ENCODE results near the gene CTBS.
"Not testable (repeated sequence)": the region's sequence is repeated elsewhere in the genome, so short reads cannot be mapped to it uniquely, and the experiment has no call there.

CTBS gene, protein sequence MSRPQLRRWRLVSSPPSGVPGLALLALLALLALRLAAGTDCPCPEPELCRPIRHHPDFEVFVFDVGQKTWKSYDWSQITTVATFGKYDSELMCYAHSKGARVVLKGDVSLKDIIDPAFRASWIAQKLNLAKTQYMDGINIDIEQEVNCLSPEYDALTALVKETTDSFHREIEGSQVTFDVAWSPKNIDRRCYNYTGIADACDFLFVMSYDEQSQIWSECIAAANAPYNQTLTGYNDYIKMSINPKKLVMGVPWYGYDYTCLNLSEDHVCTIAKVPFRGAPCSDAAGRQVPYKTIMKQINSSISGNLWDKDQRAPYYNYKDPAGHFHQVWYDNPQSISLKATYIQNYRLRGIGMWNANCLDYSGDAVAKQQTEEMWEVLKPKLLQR

DNA sequence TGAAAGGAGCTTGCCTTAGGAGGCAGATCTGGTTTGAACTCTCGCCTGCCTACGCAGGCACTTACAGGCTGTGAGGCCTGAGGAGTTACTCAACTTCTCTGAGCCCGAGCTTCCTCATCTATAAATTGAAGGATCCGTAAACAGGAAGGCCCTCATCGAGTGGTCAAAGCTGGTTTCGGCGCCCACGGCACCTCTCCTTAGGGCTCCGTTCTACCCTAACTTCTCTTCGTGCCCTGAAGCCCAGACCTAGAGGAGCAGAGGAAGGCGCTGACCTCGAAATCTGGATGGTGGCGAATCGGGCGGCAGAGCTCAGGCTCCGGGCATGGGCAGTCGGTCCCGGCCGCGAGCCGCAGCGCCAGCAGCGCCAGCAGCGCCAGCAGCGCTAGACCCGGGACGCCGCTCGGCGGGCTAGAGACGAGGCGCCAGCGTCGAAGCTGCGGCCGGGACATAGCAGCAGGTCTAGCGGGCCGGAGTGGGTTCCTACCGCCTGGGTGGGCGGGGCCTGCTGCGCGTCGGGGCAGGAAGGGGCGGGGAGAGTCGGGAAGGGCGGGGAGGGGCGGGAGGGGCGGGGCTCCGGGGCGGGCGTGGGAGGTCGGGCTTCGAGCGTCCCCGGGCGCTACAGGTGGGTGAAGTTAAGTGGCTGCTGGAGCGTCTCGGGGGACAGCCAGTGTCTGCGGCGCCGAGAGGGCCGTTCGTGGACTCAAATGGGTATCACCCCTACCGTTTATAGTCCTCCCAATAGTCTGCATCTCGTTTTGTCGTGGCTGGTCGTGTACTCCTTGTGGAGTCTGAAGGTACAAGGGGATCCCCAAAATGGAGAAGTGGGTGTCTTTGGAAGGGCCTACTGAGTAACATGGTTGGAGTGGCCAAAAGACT lies at the start of gene CTBS:
CTBS (minus strand) TSS at position 474 of the 876 bp plus-strand sequence; CDS start at position 449, 25 bp downstream.
- peak; percentile 80 for DNase-seq

- DNase-seq = no peak
These were observed 47.3 kb upstream of the CTBS start for GRCh38 chr1:84621553-84621952.

DNA sequence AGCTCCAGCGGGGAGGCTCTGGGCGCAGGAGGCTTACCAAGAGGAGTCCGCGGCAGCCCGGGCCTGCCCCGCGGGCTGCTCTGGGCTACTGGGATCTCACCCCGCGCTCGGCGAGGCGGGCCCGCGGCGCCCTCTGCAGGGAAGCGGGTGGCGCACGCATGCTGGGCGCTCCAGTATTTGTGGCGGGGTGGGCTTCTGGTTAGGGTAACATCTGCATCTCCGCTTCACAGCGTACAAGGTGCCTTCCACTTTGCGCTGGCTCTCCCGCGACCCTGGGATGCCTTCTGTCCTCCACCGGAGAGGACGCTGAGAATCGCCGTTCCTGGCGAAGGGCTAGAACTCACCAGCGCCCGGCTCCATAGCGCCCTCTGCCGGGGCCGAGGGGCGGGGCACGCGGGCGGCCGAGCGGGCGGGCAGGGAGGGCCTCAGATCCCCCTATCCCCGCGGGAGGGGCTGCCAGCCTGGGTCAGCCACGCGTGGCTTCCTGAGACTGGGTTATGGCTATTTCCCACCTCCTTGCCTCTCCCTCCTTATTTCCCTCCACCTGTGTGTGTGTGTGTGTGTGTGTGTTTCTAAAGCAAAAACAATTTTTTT lies 46.6 kb upstream of the CTBS start:
- peak; percentile 59 for DNase-seq

- no peak for DNase-seq
These were observed 45.3 kb upstream of the CTBS start for GRCh38 chr1:84619383-84620102.

GRCh38 chr1:84617349-84617748 lies 43.1 kb upstream of the CTBS start:
- no peak for DNase-seq

DNA sequence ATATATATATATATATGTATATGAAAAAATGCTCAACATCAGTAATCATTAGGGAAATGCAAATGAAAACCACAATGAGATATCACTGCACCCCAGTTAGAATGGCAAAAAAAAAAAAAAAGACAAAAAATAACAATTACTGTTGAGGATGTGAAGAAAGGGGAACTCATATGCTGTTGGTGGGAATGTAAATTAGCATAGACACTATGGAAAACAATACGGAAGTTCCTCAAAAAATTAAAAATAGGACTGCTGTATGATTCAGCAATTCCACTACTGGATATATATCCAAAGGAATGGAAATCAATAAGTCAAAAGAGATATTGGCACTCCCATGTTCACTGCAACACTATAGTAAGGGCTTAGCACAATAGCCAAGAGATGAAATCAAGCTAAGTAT lies 41.5 kb upstream of the CTBS start:
- DNase-seq = no peak

DNA sequence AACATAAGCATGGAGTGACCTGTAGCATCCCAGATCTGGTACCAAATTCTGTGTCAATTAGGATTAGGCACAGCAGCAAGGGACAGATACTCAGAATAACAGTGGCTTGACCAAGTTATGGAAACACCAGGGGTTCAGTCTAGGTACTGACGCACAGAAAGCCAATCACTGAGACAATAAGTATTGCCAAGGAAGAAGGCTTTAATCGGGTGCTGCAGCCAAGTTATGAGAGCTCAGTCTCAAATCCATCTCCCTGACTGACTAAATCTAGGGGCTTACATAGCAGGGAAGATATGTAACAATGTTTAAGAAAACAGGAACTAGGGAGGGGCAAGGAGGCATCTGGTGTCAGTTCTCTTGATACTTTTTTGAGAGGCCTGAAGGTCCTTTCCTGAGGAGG lies 39.6 kb upstream of the CTBS start:
- no peak for DNase-seq

- no peak for DNase-seq
These were observed 38.8 kb upstream of the CTBS start for GRCh38 chr1:84613026-84613425.

DNA sequence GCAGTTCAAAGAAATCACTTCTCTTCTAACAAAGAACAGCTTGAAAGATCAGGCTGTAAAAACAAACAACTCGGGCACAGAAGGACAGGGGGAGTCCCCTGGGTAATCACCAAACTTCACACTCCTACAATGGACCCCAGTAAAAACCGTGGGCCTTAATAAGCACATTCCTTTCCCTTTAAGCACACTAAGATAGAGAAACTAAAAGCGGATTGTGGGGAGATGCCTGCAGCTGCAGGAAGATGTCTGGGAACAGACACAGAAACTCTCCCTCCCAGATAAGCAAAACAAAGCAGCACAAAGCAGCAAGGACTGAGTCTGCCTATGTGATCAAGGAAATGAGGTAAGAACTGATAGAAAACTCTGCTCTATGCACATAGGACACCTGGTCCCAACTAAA lies 37.6 kb upstream of the CTBS start:
- DNase-seq = no peak

DNA sequence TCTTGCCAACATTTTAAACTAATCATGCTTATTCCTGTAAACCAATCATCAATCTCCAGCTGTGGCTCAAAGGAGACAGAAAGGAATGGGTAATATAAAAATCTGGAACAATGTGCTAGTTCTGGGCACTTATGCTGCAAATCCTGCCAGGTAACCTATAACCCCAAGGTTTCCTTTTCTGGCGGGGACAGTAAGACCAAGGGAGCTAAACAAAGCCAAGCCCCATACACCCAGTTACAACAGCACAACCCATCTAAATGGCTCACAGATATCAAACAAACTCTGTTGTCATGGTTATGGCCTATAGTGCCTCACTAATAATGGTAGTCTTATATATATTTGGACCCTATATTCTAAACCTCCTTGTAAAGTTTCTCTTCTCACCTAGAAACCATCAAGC lies 36.9 kb upstream of the CTBS start:
- DNase-seq = no peak

DNA sequence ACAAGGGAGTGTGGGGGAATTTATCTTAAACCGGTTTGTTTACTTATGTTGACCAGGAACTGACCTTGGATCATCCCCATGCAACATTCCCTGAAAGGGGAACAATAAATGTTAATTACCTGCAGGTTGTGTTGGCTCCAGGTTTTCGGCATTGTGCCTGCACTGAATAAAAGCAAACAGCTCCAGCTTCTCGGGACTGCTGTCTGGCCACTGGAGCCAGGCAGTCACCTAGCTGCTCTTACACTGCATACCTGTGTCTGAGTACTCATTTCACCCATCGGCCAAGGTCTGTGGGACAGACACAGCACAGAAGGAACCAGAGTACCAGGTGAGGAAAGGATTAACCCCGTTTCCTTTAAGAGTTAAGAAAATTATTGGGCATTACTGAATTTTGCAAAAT lies 32.7 kb upstream of the CTBS start:
- no peak for DNase-seq

GRCh38 chr1:84605157-84605556 lies 30.9 kb upstream of the CTBS start:
- no peak for DNase-seq

- DNase-seq = no peak
These were observed 29.9 kb upstream of the CTBS start for GRCh38 chr1:84603941-84604830.

DNA sequence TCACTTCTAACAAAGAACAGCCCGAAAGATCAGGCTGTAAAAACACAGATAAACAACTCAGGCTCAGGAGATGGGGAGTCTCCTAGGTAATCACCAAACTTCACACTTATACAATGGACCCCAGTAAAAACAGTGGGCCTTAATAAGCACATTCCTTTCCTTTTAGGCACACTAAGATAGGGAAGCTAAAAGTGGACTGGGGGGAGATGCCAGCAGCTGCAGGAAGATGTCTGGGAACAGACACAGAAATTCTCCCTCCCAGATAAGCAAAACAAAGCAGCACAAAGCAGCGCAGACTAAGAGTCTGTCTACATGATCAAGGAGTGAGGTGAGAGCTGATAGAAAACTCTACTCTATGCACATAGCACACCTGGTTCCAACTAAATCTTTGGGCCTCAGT lies 29.0 kb upstream of the CTBS start:
- DNase-seq = no peak

GRCh38 chr1:84600796-84601195 lies 26.6 kb upstream of the CTBS start:
- DNase-seq = no peak

DNA sequence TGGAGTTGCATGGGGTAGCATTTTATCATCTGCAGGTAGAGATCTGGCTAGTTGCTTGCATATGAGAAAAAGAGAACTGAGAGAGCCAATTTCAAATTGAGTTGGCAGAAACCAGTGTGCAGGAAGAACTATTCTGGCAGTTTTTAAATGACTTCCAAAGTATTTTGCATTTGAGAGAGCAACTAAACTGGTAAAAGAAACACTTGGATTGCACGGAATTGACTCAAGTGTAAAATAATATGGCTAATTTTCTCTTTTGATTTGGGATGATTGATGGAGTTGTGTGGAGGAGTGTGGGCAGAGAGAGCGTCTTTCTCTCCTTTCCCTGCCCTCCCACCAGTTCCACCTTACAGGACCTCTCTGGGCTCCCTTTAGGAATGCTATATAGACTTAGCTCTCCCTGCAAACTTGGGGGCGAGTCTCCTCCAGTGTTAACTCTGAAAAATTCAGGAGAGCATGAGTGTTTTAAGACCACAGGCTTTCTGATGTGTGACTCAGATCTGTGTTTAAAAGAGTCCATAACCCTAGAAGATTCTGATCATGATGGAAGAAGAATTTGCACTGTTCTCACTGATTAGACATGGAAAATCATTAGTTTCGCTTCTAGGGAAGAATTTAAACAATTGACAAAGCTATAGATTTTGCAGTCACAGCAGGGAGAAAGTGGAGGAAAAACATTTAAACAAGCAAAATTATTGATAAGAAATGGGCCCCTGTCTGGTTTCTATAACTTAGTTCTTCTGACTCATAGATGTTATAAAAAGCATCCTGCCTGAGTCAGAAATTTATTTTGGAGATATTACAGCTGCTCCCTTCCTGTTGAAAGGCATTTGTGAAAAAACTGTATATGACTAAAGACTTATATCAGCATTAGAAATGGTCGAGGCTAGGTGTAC lies 24.9 kb upstream of the CTBS start:
- no peak for DNase-seq

DNA sequence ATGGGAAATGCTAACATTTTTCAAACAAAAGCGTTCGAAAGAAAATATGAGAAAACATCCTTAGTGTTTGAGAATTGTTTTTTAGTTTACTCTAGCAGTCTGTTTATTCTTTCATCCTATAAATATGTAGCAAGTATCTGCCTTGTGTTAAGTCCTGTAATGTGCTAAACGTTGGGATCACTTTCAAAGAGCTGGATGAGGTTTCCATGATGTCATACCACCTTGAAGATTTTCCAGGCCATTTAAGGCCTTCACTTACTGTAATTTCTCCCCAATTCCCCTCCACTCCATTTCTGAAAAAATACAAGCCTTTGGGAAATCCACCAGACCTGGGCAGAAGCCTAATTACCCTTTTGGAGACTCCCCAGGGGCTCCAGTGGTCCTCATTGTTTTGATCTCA lies 24.2 kb upstream of the CTBS start:
- no peak for DNase-seq

DNA sequence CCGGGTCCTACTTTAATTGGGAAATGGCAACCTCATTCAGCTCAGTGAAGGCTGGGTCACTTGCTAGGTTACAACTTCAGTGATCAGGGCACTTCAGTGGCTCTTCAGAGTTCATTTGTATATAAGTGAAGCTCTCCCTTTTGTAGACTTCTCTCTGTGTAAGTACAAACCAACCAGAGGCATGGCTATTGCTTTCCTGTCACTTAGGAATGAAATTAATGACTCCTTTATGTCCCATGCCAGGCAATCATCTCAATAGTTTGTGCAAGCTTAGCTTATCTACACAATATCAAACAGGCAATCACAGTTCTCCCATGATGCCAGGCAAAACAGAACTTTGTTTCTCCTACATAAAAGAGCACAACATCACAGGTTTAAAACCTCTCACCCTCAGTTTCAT lies 22.8 kb upstream of the CTBS start:
- DNase-seq = no peak

DNA sequence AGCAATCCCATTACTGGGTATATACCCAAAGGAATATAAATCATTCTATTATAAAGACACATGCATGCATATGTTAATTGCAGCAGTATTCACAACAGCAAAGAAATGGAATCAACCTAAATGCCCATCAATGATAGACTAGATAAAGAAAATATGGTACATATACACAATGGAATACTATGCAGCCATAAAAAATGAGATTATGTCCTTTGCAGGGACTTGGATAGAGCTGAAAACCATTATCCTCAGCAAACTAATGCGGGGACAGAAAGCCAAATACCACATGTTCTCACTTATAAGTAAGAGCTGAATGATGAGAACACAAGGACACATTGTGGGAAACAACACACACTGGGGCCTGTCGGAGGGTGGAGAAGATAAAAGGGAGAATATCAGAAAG lies 20.7 kb upstream of the CTBS start:
- DNase-seq = not testable (repeated sequence)

GRCh38 chr1:84587099-84587498 lies 12.9 kb upstream of the CTBS start:
- DNase-seq = no peak

DNA sequence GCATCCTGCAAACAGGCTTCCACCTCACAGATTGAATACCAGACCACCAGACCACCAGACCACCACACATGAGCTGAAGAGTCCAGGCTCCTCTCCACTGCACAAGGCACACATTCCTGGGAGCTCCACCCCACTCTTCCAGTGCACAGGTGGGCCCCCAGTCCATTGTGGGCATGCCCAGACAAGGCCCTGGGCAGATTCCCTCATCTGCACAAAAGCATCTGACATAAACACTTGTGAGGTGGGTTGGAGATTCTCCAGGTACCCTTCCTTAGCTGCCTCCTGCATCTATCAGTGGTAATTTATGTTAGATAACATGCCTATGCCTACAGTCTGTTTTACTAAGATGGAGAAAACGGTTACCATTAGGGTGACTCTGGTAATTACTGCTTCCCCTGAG lies 11.6 kb upstream of the CTBS start:
- no peak for DNase-seq

Data from 8988T (cell line).